GM19099 (cell line): ENCODE measurements around the gene GATA2.

Experiments
- POLR2A ChIP-seq: IDR thresholded peaks from 3 replicates; pipeline ENCODE4 v1.6.1; 2011; ENCODE audit warnings: low read depth; ENCODE audit not compliant: insufficient read length; ENCODE audit errors: extremely low read depth

Gene GATA2

DNA sequence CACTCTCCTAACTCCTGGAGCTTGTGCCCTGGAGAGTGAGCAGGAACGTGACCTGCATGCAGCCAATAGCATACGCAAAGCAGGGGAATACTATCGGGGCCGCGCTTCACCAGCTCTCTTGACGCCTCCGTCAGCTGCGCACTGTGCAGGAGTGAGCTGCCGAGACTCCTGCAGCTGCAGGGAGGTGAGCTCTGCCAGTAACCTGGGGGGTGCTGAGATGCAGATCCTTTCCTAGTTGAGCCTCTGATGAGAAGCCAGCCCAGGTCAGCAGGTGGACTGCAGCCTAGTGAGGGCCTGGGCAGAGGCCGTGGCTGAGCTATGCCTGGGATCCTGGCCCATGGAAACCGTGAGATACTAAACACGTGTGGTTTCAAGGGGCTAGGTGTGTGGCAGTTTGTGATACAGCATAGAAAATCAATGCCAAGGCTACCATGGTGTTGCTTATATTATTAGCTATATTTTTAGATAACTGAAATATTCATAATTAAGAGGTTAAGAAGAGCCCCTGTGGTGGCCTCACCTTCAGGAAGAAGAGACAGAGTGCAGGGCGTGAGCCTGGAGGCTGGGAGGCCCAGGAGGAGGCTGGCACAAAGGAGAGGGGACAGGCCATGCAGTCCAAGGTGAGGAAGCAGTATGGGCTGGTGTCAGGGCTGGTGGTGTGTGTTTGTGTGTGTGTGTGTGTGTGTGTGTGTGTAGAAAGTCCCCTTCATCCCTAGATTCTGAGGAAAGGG, 20.4 kb downstream of the GATA2 start:
- no peak for TF ChIP-seq POLR2A

DNA sequence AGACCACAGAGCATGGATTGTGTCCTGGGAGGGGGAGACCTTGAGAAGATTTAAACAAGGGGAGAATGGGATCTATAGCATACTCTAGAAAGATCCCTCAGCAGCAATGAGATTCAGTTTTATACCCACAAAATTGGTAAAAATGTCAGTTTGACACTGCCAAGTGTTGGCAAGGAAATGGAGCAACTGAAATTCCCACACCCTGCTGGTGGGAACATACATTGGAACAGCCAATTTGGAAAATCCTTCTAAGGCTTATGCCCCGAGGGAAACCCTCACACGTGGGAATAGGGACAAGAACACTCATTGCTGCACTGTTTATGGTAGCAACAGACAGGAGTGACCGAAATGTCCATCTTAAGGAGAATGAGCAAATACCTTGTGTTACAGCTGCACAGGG, 21.3 kb downstream of the GATA2 start:
- TF ChIP-seq POLR2A: no peak

DNA sequence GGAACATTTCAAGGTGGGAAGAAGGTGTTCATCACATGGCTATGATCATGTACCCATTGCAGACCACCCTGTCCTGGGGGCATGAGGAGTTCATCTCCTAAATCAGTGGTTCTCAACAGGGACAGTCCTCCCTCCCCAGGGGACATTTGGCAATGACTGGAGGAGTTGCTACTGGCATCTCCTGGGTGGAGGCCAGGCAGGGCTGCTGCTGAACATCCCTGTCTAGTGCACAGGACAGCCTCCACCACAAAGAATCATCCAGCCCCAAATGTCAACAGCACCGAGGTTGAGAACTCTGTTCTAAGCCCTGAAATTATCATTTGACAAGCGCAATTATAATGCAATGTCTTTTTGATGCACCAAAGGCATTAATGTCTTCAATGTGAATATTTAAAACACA, 21.9 kb downstream of the GATA2 start:
- TF ChIP-seq POLR2A: no peak

DNA sequence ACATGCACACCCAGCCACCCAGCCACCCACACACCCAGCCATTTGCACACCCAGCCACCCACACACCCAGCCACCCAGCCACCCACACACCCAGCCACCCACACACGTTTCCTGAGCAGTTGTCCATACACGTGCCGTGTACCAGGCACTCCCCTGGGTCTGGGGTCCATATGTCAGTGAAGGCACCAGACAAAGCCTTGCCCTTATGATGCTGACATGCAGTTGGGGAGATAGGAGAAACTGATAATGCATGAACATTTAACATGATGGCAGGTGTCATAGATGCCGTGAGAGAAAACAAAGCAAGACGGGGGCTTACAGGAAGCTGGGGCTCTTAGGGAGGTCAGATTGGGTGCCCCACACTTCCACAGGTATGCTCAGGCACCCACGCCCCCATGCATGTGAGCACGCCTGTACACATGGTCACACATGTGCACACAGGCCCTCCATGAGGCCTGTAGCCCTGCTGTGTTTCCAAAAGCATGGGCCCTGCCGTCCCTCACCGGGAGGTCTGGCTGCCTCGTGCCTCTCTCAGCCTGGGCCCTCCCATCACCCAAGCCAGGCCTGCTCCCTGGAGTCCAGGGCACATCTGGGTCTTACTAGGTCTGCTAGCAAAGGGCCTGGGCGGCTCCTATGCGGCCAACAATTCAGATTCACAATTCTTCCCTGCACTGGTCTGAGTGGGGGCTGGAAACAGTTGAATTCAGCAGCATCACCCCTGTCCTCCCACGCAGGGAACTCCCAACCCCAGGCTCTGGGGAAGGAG, 22.7 kb downstream of the GATA2 start:
- no peak for TF ChIP-seq POLR2A

DNA sequence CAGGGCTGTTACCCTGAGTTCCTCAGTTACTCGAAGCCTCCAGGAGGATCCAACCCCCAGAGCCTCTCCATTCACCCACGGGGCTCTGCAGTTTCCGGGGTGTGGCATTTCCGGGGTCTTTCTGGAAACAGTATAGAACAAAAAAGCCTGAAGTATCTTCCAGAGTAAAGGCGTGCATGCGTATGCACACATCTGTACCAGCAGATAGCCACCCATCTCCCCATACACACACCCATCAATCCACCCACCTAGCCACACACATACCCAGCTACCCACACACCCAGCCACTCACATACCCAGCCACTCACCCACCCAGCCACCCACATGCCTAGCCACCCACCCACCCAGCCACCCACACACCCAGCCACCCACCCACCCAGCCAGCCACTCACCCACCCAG, 23.4 kb downstream of the GATA2 start:
- no peak for TF ChIP-seq POLR2A

DNA sequence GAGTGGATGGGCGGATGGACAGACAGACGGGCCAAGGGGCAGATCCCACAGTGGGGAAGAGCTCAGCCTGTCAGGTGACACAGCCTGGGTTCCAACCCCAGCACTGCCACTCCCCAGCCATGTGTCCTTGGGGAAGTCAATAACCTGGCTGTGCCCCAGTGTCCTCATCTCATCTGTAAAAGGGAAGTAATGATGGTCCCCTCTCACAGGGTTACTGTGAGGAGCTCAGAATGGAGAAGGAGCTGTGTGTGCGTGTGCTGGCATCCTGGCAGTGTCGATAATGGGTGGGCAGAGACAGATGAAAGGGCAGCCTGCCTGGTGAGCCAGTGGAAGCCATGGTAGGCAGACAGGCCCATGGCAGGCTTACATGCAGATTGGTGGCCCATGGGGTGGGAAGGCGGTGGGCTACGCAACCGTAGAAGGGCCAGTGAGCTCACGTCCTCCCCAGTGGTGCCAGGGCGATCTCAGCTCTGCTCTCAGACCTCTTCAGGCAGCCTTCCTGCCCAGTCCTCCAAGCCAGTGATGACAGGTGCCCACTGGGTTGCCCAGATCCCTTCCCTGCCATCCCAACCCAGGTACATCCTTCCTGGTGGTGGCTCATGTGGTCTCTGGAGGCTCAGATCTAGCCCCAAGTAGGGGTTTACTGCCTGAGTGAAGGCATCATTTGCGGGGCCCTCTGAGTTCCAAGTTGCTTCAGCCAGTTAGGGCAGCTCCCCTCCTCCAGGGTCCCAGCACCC, 24.0 kb downstream of the GATA2 start:
- no peak for TF ChIP-seq POLR2A

DNA sequence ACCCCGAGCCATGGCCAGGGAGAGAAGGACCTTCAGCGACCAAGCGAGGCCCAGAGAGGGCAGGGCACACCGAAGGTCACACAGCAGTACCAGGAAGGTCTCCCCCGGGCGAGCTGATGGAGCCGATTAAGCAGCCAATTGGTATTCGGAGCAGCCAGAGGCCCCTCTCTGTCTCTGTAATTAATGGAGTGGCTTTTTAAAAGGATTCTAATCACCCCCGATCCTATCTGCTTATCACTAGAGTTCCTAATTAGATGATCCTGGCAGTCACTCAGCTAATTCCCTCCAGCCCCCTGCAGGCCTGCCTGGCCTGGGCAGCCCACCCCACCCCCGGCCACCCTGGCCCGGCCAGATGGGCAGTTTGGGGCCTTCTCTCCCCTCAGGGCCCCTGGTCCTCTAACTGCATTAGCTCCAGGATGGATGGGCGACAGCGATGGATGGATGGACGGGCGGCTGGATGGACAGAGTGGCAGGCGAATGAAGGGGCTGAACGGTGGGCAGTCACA, 24.7 kb downstream of the GATA2 start:
- TF ChIP-seq POLR2A: no peak

DNA sequence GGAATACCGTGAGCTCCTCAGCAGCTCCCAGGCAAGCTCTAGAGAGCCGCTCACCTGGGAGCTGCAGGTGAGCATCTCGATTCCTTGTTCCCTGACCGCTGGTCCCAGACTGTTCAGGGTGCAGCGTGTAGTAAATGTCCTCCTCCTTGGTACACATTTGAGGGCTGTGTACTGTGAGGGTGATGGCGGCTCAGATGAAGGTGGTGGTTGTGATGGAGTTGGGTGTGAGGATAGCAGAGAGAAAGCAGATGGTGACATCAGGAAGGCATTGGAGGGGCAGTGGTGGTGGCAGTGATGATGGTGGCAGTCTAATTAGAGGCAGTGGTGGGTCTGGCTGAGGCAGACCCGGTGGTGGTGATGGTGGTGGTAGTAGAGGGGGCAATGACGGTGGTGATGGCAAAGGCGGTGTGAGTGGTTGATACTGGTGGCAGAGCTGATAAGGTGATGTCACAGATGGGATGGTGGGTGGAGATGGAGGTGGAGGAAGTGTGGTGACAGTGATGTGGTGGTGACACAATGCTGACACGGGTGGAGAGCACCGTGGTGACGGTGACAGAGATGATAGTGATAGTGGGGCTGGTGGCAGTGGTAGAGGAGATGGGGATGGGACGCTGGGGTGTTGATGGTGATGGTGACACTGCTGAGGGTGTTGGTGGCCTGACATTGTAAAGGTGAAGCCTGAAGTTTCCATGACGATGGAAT, 26.0 kb downstream of the GATA2 start, which contains the start of gene DNAJB8:
Gene DNAJB8, minus strand, starts transcription at position 51 of the 702 bp plus-strand sequence. CDS start 3,645 bp downstream, outside the sequence.
- no peak for TF ChIP-seq POLR2A

DNA sequence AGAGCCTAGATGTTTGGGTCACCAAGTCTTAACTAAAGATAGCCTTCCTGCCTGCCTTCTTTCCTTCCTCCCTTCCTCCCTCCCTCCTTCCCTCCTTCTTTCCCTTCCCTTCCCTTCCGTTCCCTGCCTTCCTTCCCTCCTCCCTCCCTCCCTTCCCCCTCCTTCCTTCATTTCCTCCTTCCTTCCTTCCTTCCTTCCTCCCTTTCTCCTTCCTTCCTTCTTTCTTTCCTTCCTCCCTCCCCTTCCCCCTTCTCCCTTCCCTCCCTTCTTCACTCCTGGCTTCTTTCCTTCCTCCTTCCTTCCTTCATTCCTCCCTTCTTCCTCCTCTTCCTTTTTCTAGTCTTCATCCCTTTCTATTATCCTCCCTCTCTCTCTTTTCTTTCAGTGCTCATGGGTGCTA, 28.3 kb downstream of the GATA2 start:
- TF ChIP-seq POLR2A: no peak

DNA sequence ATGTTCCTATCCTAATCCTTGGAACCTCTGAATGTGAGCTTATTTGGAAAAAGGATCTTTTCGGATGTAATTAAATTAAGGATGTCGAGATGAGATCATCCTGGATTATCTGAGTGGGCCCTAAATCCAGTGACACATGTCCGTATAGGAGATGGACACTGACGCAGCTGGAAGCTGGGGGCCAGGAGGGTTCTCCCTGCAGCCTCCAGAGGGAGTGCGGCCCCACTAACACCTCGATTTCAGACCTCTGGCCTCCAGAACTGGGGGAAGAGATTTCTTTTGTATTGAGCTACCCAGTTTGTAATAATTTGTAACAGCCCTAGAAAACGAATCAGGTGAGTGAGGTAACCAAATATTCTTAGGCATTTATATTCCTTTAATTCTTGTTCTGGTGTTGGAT, 28.8 kb downstream of the GATA2 start:
- no peak for TF ChIP-seq POLR2A

DNA sequence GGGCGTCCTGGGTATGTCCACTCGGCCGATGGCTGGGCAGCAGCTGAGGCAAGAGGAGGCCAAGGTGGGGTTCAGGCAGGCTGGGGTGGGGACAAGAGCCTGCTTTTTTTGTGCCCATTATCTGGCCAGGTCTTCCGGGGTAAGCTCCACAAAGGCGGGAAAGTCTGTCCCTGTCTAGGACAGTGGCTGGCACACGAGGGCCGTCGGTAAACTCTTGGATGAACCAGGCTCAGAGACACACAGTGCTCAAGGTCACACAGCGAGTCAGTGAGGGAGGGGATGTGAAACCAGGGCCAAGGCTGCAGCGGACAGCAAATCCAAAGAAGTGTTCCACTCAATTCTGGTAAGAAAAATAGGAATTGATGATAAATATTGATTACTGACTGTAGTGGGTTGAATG, 29.2 kb downstream of the GATA2 start:
- TF ChIP-seq POLR2A: no peak

DNA sequence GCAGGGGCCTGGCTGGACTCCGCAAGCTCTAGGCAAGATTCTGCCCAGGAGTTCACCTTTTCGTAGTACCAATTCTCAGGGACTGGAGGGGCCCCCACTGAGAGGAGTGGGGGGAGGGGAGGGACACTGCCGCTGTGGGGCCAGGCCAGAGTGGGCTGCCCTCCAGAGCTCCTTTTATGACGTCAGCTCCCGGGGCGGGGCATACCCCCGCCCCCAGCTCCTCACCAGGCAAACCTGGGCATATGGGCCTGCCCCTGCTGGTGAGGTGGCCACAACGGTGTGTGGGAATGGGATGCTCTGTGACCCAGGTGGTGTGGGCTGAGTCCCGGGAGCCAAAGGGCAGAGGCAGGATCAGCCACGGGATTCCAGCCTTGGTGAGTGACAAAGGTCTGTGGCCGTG, 29.6 kb downstream of the GATA2 start:
- TF ChIP-seq POLR2A: no peak

DNA sequence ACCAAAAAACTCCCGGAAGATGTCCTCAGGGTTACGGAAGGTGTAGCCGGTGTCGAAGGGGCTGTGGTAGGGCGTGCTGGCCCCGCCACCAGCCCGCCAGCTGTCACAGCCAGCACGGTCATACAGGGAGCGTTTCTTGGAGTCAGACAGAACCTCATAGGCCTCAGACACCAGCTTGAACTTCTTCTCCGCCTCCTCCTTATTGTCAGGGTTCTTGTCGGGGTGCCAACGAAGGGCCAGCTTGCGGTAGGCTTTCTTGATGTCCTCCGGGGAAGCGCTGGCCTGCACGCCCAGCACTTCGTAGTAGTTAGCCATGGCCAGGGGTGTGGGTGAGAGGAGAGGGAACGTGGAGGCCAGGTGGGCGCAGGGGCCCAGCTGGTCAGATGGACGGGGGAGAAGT, 30.1 kb downstream of the GATA2 start:
- TF ChIP-seq POLR2A: no peak

DNA sequence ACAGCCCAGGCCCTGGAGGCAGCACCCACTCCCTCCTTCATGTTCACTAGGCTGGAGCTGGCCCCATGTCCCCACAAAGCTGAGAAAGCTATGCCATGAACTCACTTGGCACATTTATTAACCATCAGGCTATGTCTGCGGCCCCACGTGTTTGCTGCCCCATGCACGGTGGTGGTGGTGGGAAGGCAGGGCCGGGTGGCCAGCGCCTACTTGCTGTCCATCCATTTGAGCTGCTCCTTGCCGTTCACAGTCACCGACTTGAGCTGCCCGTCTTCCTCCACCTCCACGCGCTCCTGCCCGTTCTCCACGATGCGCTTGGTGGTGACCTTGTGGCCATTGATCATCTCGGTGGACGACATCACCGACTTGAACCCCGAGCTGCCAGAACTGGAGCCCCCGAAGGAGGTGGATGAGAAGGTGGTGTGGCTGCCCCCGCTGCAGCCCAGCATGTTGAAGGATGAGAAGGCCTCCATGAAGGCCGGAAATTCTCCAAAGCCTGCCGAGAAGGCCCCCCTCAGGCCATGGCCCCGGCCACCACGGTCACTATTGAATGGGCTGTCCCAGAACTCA, 30.6 kb downstream of the GATA2 start:
- TF ChIP-seq POLR2A: no peak
